Lung (tissue), 12 donors: ENCODE measurements around the gene AHDC1. TPM values are rescaled to one million over a fixed set of nuclear protein-coding genes. Genes with fewer than 3 reads are reported as not detected.

Experiments used
- ATAC-seq: fragments of 200-7000 bp; cut with Tn5 transposase; one replicate; pipeline ENCODE4 v1.9.1; 2020; ENCODE audit warnings: moderate number of reproducible peaks; ENCODE audit not compliant: insufficient read depth, low FRiP score
- DNase-seq, 3 donors: peaks; one replicate each; pipeline ENCODE4 v3.0.0-alpha.2; 2013 to 2017
- H3K27ac ChIP-seq, 2 donors: one replicate each; pipeline ENCODE4 v1.5.1; 2013; ENCODE audit warnings: mild to moderate bottlenecking in 2 of 2, moderate library complexity in 2 of 2, control low read depth in 1 of 2, inconsistent platforms in 1 of 2, low read depth in 1 of 2, low read length in 1 of 2
- H3K27me3 ChIP-seq, 3 donors: one replicate each; pipeline ENCODE4 v1.5.1; 2013; ENCODE audit warnings: low read length in 2 of 3; ENCODE audit not compliant: control insufficient read depth in 3 of 3, insufficient read depth in 3 of 3
- H3K36me3 ChIP-seq, 4 donors: one replicate each; pipeline ENCODE4 v1.5.1; 2013; ENCODE audit warnings: low read length in 4 of 4, mild to moderate bottlenecking in 1 of 4, moderate library complexity in 1 of 4; ENCODE audit not compliant: control insufficient read depth in 4 of 4, insufficient read depth in 4 of 4
- H3K4me1 ChIP-seq, 5 donors: one replicate each; pipeline ENCODE4 v1.5.1; 2013; ENCODE audit warnings: low read length in 5 of 5, mild to moderate bottlenecking in 2 of 5, moderate library complexity in 1 of 5; ENCODE audit not compliant: control insufficient read depth in 5 of 5, insufficient read depth in 5 of 5
- H3K4me3 ChIP-seq: one replicate; pipeline ENCODE4 v1.5.1; 2013; ENCODE audit warnings: mild to moderate bottlenecking, control low read depth, moderate library complexity
- H3K9ac ChIP-seq, 2 donors: one replicate each; pipeline ENCODE4 v1.5.1; 2013; ENCODE audit warnings: low read length in 2 of 2, control low read depth in 1 of 2; ENCODE audit not compliant: insufficient read depth in 1 of 2
- H3K9me3 ChIP-seq, 4 donors: one replicate each; pipeline ENCODE4 v1.5.1; 2013; ENCODE audit warnings: low read length in 3 of 4, mild to moderate bottlenecking in 1 of 4, moderate library complexity in 1 of 4; ENCODE audit not compliant: control insufficient read depth in 4 of 4, insufficient read depth in 3 of 4
- WGBS, 2 donors: extraction: QIAGEN DNeasy Blood & Tissue Kit; methylation state at CpG; one replicate each; pipeline ENCODE4 v1.1.7; 2013; 5-methylcytosine and 5-hydroxymethylcytosine counted together
- polyA plus RNA-seq, 2 donors: library from polyadenylated mRNA; stranded (reverse); fragments of 200-250 nt; gene quantifications; one replicate each; pipeline ENCODE4 v1.2.1, GENCODE V29; 2013
- total RNA-seq, 2 donors: library from RNA; depleted of rRNA in 1 of 2; stranded (reverse); fragments of >200 nt in 1 of 2; gene quantifications; one replicate each; pipeline ENCODE4 v1.2.1, GENCODE V29; 2014 to 2021
- TF ChIP-seq, protein P1 (sequence below): IDR thresholded peaks from 2 replicates; pipeline ENCODE4 v1.5.1; 2012; ENCODE audit warnings: mild to moderate bottlenecking; ENCODE audit errors: control extremely low read depth, extremely low read depth
- donor health status: control.
- donor health status: control.
- donor health status: Bipolar disorder and iron deficiency.
- donor health status: healthy.
- donor health status: DM: yes; HTN: yes; CAD: no.

AHDC1 gene
- total and polyA plus RNA-seq, 4 donors = 10.3 to 37.9 (median 21.8) TPM

DNA sequence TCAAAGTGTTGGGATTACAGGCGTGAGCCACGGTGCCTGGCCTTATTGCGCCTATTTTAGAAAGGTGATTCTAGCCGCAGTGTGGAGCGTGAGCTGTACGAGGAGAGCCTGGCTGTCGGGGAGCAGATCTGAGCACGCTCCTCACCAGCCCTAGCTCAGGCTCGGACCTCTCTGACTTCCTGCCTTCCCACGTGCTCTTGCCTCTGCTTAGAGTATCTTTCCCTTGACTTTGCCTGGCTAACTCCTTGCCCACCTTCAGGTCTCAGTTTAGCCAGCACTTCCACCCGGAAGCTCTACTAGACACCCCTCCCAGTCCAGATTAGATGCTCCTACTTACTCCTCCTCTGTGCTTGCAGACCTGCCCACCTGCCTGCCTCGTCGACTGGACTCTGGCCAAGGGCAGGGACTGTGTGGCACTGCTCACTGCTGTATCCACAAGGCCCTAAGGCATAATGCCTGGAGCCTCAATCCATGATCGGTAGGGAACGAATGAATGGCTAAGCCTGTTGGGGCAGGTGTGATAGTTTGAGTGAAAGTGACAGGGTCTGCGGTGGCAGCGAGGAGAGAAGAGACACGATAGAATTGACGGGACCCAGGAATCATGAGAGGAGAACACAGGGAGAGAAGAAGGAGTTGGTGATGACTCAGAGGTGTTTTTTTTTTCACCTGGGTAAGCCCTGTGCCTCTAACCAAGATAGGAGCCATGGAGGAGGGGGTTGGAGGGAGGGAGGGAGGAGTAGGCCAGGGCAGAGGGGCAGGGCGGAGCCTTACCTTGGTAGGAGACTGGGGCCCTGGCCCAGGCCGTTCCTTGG lies 85.8 kb downstream of the AHDC1 start:
- Histone ChIP-seq H3K9ac (no peak overlapping the region), H3K27ac (peak overlapping the region; percentile 38 to 48), H3K4me1 (peaks cover 6 to 61% (median 28%) of the 10 kb centered on the region in 5 donors), H3K27me3 (no peaks in the 10 kb centered on the region), H3K9me3 (no peaks in the 10 kb centered on the region), H3K4me3 (no peak overlapping the region), H3K36me3 (no peaks in the 10 kb centered on the region)
- 77 to 79% methylated on average over 21 of the region's 21 CpGs for WGBS, 2 donors
- TF ChIP-seq, protein P1, sequence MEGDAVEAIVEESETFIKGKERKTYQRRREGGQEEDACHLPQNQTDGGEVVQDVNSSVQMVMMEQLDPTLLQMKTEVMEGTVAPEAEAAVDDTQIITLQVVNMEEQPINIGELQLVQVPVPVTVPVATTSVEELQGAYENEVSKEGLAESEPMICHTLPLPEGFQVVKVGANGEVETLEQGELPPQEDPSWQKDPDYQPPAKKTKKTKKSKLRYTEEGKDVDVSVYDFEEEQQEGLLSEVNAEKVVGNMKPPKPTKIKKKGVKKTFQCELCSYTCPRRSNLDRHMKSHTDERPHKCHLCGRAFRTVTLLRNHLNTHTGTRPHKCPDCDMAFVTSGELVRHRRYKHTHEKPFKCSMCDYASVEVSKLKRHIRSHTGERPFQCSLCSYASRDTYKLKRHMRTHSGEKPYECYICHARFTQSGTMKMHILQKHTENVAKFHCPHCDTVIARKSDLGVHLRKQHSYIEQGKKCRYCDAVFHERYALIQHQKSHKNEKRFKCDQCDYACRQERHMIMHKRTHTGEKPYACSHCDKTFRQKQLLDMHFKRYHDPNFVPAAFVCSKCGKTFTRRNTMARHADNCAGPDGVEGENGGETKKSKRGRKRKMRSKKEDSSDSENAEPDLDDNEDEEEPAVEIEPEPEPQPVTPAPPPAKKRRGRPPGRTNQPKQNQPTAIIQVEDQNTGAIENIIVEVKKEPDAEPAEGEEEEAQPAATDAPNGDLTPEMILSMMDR = no peak
- DNase-seq (no peak), ATAC-seq (no peak)

DNA sequence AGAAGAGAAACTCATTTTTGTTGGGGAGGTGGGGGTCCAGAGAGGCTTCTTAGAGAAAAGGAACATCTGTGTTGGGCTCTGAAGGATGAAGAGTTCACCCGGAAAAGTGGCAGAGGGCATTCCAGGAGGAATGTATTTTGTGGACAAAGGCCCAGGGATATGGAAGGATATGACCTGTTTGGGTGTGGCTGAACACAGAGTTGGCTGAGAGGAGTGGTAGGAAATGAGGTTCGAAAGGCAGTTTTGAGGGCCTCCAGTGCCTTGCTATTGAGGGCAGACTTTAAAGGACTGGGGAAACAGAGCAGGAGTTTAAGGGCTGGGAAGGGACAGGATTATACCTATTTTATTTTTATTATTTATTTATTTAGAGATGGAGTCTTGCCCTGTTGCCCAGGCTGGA lies 86.6 kb downstream of the AHDC1 start:
- no peak overlapping the region for H3K9ac ChIP-seq
- no peaks in the 10 kb centered on the region for H3K9me3 ChIP-seq
- H3K4me1 ChIP-seq = peaks cover 6 to 53% (median 21%) of the 10 kb centered on the region in 5 donors
- ATAC-seq = no peak
- H3K27me3 ChIP-seq = no peaks in the 10 kb centered on the region
- peak in 1 of 3 donors; percentile 31 for DNase-seq
- H3K36me3 ChIP-seq = no peaks in the 10 kb centered on the region
- TF ChIP-seq, protein P1 = no peak
- H3K27ac ChIP-seq = no peak overlapping the region
- H3K4me3 ChIP-seq = no peak overlapping the region
- 55 to 80% methylated on average over 2 of the region's 2 CpGs for WGBS, 2 donors

DNA sequence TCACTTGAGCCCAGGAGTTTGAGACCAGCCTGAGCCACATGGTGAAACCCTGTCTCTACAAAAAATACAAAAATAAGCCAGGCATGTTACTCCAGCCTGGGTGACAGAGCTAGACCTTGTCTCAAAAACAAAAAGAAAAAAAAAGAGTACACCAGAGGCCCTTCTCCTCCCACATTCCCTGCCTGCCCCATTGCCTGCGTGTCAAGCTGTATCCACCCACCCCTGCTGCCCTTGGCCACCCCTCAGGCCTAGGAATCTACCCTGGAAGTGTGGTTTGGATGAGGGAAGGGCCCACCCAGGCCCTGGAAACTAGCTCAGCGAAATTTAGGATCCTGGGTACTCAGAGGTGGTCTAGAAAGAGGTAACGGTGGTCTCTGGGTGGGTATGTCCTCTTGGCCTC lies 88.3 kb downstream of the AHDC1 start:
- Histone ChIP-seq H3K9me3 (no peaks in the 10 kb centered on the region), H3K4me1 (peaks cover 3 to 36% (median 12%) of the 10 kb centered on the region in 5 donors), H3K9ac (no peak overlapping the region), H3K27me3 (no peaks in the 10 kb centered on the region), H3K27ac (no peak overlapping the region), H3K4me3 (no peak overlapping the region), H3K36me3 (no peaks in the 10 kb centered on the region)
- WGBS, 2 donors = 87 to 99% methylated on average over 3 of the region's 3 CpGs
- TF ChIP-seq, protein P1 = no peak
- no peak for ATAC-seq
- no peak for DNase-seq
